GM21515 (cell line): ENCODE measurements around the gene NHERF2.
"Not testable (repeated sequence)": the region's sequence is repeated elsewhere in the genome, so short reads cannot be mapped to it uniquely, and the experiment has no call there.

Experiments
- ATAC-seq: cut with Tn5 transposase; IDR thresholded peaks from one replicate; pipeline ENCODE4 v1.9.1; 2021; ENCODE audit not compliant: unreplicated experiment

The NHERF2 gene

GRCh38 chr16:2025878-2026460 lies 733 bp upstream of the NHERF2 start:
- ATAC-seq: no peak

- no peak for ATAC-seq
Observed at GRCh38 chr16:2027024-2028010, 615 bp downstream of the NHERF2 start.

GRCh38 chr16:2028146-2028545 lies 1.4 kb downstream of the NHERF2 start:
- ATAC-seq: no peak

GRCh38 chr16:2028620-2029220 lies 2.0 kb downstream of the NHERF2 start:
- ATAC-seq: no peak

- no peak for ATAC-seq
Observed at GRCh38 chr16:2029350-2029749, 2.6 kb downstream of the NHERF2 start.

- no peak for ATAC-seq
Observed at GRCh38 chr16:2030036-2030435, 3.3 kb downstream of the NHERF2 start.

GRCh38 chr16:2031081-2031577 lies 4.4 kb downstream of the NHERF2 start:
- ATAC-seq: no peak

GRCh38 chr16:2032285-2033056 lies 5.8 kb downstream of the NHERF2 start:
- no peak for ATAC-seq

- no peak for ATAC-seq
Observed at GRCh38 chr16:2033057-2033908, 6.6 kb downstream of the NHERF2 start.

GRCh38 chr16:2033909-2034695 lies 7.4 kb downstream of the NHERF2 start:
- ATAC-seq: not testable (repeated sequence)

GRCh38 chr16:2034696-2035430 lies 8.2 kb downstream of the NHERF2 start:
- no peak for ATAC-seq

GRCh38 chr16:2035431-2036199 lies 8.9 kb downstream of the NHERF2 start:
- no peak for ATAC-seq

- ATAC-seq: no peak
Observed at GRCh38 chr16:2036200-2036966, 9.7 kb downstream of the NHERF2 start.

GRCh38 chr16:2037115-2037514 lies 10.4 kb downstream of the NHERF2 start:
- no peak for ATAC-seq

GRCh38 chr16:2037647-2038381 lies 11.1 kb downstream of the NHERF2 start:
- no peak for ATAC-seq
